22Rv1 (cell line): ENCODE data around the gene GBP7.

ENCODE experiments used
- ZFX ChIP-seq: fragments of 450-650 bp; IDR thresholded peaks from 2 replicates; pipeline ENCODE4 v1.6.1; 2017; ENCODE audit warnings: antibody characterized with exemption, borderline replicate concordance
- TF ChIP-seq, protein P1 (sequence below): fragments of 450-650 bp; IDR thresholded peaks from 2 replicates; pipeline ENCODE4 v1.5.1; 2017; ENCODE audit warnings: mild to moderate bottlenecking

DNA sequence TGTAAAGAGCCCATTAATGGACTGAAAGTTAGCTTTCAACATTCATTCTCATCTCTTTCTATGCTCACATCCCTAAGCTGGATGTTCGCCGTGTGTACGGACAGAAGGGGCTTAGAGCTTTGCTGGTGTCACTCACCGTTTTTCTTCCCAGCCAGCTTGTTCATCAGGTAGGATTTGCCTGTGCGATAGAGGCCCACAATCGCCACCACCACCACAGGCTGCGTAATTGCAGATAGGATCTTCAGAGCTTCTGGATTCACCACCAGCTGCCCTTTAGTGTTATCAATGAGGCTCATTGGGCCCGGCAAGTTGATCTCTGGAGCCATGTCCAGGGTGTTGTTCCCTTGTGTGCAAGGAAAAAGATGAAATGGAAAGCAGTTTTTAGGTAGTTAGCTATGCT, 54.2 kb downstream of the GBP7 start:
- TF ChIP-seq, protein P1, sequence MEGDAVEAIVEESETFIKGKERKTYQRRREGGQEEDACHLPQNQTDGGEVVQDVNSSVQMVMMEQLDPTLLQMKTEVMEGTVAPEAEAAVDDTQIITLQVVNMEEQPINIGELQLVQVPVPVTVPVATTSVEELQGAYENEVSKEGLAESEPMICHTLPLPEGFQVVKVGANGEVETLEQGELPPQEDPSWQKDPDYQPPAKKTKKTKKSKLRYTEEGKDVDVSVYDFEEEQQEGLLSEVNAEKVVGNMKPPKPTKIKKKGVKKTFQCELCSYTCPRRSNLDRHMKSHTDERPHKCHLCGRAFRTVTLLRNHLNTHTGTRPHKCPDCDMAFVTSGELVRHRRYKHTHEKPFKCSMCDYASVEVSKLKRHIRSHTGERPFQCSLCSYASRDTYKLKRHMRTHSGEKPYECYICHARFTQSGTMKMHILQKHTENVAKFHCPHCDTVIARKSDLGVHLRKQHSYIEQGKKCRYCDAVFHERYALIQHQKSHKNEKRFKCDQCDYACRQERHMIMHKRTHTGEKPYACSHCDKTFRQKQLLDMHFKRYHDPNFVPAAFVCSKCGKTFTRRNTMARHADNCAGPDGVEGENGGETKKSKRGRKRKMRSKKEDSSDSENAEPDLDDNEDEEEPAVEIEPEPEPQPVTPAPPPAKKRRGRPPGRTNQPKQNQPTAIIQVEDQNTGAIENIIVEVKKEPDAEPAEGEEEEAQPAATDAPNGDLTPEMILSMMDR: no peak
- no peak for TF ChIP-seq ZFX
